Osteocyte (in vitro differentiated cells): Measurements from ENCODE around the gene CDKL1. TPM values are rescaled to one million over a fixed set of nuclear protein-coding genes. Genes with fewer than 3 reads are reported as not detected.

Source experiments
- DNase-seq: peaks from one replicate; pipeline ENCODE4 v3.0.0; 2021; ENCODE audit warnings: mixed read lengths; ENCODE audit not compliant: unreplicated experiment; ENCODE audit errors: extremely low spot score
- H3K27ac Mint-ChIP-seq: one replicate; pipeline ENCODE4 v1.8.0; 2021; ENCODE audit warnings: mild to moderate bottlenecking, mixed read lengths; ENCODE audit not compliant: unreplicated experiment
- H3K27me3 Mint-ChIP-seq: one replicate; pipeline ENCODE4 v1.8.0; 2021; ENCODE audit warnings: mixed read lengths; ENCODE audit not compliant: unreplicated experiment
- H3K36me3 Mint-ChIP-seq: one replicate; pipeline ENCODE4 v1.8.0; 2021; ENCODE audit warnings: mixed read lengths; ENCODE audit not compliant: unreplicated experiment
- H3K4me1 Mint-ChIP-seq: one replicate; pipeline ENCODE4 v1.8.0; 2021; ENCODE audit warnings: mixed read lengths; ENCODE audit not compliant: unreplicated experiment
- H3K4me3 Mint-ChIP-seq: one replicate; pipeline ENCODE4 v1.8.0; 2021; ENCODE audit warnings: mild to moderate bottlenecking, moderate library complexity, mixed read lengths; ENCODE audit not compliant: unreplicated experiment
- H3K9me3 Mint-ChIP-seq: one replicate; pipeline ENCODE4 v1.8.0; 2021; ENCODE audit warnings: mixed read lengths; ENCODE audit not compliant: unreplicated experiment
- CTCF ChIP-seq: fragments of 200-600 bp; sonication (generic); IDR thresholded peaks from 2 replicates; pipeline ENCODE4 v1.5.0; 2021; ENCODE audit warnings: antibody characterized with exemption, mild to moderate bottlenecking, moderate library complexity
- total RNA-seq: library from RNA; stranded (reverse); gene quantifications from 2 replicates; pipeline ENCODE4 v1.2.1, GENCODE V29; 2021

Gene CDKL1
- total RNA-seq, 1 donor from 2014 or later = 9.0 TPM

DNA sequence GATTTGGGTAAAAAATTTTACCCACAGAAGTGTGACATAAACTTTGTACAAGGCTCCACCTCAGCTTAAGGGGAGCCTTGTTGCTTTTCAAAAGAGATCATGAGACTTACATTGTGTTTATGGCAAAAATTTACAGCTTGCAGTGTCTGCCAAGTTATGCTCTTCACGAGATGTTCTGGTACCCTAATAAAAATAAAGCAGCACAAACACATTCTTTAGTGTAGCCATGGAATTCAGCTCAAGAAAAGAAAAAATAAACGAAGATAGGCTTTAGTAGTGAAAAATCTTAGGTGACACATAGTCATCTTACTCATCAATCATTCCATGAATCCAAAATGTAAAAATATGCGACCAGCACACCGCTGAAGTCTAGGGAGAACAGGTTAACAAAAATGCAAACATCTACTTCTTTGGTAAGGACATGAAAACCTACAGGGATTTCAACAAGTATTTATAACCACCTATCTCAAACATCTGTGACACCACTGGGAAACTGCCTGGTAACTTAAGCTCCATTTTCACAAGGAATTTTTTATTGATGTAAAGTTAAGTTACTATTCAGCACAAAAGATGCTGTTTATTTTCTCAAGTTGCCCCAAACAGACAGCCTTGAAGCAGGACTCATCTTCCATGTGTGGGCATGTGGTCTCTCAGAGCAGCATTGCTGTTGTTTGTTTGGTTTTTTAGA, 51.7 kb downstream of the CDKL1 start:
- H3K27ac Mint-ChIP-seq = peak overlapping the region; percentile 92
- no peaks in the 10 kb centered on the region for H3K9me3 Mint-ChIP-seq
- no peak overlapping the region for H3K4me3 Mint-ChIP-seq
- no peaks in the 10 kb centered on the region for H3K36me3 Mint-ChIP-seq
- TF ChIP-seq CTCF = no peak
- peaks cover 63% of the 10 kb centered on the region for H3K4me1 Mint-ChIP-seq
- H3K27me3 Mint-ChIP-seq = no peaks in the 10 kb centered on the region
- no peak for DNase-seq

DNA sequence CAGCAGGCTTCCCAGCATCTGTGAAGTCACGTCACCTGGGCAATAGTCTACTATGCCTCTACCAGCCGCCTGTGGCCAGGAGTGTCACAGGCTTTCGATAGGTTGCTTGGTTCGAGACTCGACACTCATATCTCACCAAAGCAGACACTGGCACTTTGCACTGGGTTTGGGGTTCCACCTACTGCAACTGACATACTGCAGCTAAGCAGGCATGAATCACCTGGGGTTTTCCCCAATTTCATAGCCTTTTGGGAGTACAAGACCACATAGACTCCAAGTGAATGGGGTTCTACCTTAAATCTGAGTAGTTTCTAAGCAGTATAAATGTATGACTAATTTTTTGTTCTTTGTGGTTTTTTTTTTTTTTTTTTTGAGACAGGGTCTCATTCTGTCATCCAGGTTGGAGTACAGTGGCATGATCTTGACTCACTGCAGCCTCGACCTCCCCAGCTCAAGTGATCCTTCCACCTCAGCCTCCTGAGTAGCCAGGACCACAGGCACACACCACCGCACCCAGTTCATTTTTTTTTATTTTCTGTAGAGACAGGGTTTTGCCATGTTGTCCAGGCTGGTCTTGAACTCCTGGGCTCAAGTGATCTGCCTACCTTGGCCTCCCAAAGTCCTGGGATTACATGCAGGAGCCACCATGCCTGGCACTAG, 52.4 kb downstream of the CDKL1 start:
- Mint-ChIP-seq H3K4me3 (peak overlapping the region; percentile 16), H3K27ac (peak overlapping the region; percentile 92), H3K27me3 (no peaks in the 10 kb centered on the region), H3K36me3 (no peaks in the 10 kb centered on the region), H3K9me3 (no peaks in the 10 kb centered on the region), H3K4me1 (peaks cover 63% of the 10 kb centered on the region)
- no peak for TF ChIP-seq CTCF
- no peak for DNase-seq

GRCh38 chr14:50343434-50343833, 53.2 kb downstream of the CDKL1 start:
- Mint-ChIP-seq H3K9me3 (no peaks in the 10 kb centered on the region), H3K27ac (peak overlapping the region; percentile 92), H3K27me3 (no peaks in the 10 kb centered on the region), H3K36me3 (no peaks in the 10 kb centered on the region), H3K4me3 (no peak overlapping the region), H3K4me1 (peaks cover 57% of the 10 kb centered on the region)
- DNase-seq = no peak
- TF ChIP-seq CTCF = no peak

DNA sequence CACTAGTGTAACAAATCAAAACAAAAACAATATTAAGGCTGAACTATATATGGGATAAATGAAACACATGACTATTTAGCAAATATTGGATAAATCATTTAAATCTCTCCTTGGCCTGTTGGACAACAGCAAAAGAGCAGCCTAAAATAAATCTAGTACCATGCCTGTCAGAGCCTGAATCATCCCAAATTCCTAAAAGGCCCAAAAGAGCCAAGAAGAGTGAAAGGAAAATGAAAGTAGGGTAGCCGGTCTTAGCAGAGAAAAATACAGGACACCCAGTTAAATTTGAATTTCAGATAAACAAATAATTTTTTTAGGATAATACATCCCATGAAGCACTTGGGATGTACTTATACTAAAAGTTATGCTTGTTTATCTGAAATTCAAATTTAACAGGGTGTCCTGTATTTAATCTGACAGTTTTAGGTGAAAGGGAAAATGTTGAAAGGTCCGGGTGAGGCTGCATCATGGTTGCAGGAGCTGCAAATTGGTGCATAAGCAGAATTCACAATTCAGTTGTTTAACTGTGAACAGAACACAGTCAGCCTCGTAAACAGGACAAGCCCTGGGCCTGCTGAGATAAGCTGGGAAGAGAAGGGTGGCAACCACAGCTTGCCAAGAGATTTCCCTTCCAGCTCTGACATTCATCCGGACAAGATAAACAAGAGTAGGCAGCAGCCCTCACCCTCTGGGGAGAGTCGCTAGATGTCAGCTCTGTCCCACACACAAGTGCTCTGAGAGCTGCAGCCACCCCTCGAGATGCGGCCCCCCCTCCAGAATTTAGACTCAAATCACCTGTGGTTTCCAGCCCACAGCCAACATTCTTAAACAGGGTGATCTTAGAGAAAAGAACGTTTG, 54.2 kb downstream of the CDKL1 start:
- Mint-ChIP-seq H3K36me3 (no peaks in the 10 kb centered on the region), H3K4me3 (peak overlapping the region; percentile 29), H3K27ac (peak overlapping the region; percentile 92), H3K4me1 (peaks cover 52% of the 10 kb centered on the region), H3K27me3 (no peaks in the 10 kb centered on the region), H3K9me3 (no peaks in the 10 kb centered on the region)
- TF ChIP-seq CTCF = peak; percentile 61
- DNase-seq = no peak

DNA sequence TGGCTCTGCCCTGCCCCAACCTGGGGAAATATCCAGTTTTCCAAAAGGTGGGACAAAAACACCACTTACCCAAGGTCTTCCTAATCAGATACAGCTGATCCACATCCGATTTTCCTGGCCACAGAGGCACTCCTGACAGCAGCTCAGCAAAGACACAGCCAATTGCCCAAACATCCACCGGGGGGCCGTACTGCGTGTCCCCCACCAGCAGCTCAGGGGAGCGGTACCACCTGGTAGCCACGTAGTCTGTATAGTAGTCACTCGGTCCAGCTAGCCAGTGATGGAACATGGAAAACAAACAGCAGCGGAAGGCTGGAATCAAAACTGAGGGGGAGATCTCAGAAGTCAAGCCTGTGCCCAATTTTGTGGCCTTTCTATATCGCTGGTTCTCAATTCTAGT, 55.7 kb downstream of the CDKL1 start:
- Mint-ChIP-seq H3K9me3 (no peaks in the 10 kb centered on the region), H3K27ac (peak overlapping the region; percentile 11), H3K36me3 (no peaks in the 10 kb centered on the region), H3K4me3 (no peak overlapping the region), H3K4me1 (peaks cover 49% of the 10 kb centered on the region), H3K27me3 (no peaks in the 10 kb centered on the region)
- no peak for DNase-seq
- no peak for TF ChIP-seq CTCF
